HG02678 (cell line): Measurements from ENCODE around the gene CDIPT.
A peak's percentile ranks its signal among the peaks of the same experiment; 100 is the strongest.

Source experiments
- ATAC-seq: cut with Tn5 transposase; IDR thresholded peaks from one replicate; pipeline ENCODE4 v1.9.1; 2021; ENCODE audit warnings: mild to moderate bottlenecking, moderate library complexity; ENCODE audit not compliant: unreplicated experiment

Gene CDIPT

GRCh38 chr16:29860218-29860617, 2.8 kb downstream of the CDIPT start:
- ATAC-seq, result no peak

GRCh38 chr16:29858974-29859373, 4.1 kb downstream of the CDIPT start:
- no peak for ATAC-seq

- ATAC-seq, result no peak
Measured at GRCh38 chr16:29858149-29858849, 4.7 kb downstream of the CDIPT start.

- ATAC-seq, result no peak
Measured at GRCh38 chr16:29857133-29857760, 5.8 kb downstream of the CDIPT start.

GRCh38 chr16:29854520-29855100, 8.4 kb downstream of the CDIPT start:
- no peak for ATAC-seq

- no peak for ATAC-seq
Measured at GRCh38 chr16:29852654-29853053, 10.4 kb downstream of the CDIPT start.

- ATAC-seq, result no peak
Measured at GRCh38 chr16:29850998-29851397, 12.0 kb downstream of the CDIPT start.

GRCh38 chr16:29849505-29849904, 13.5 kb downstream of the CDIPT start:
- no peak for ATAC-seq

GRCh38 chr16:29848420-29849297, 14.4 kb downstream of the CDIPT start:
- ATAC-seq, result peak; percentile 52

- no peak for ATAC-seq
Measured at GRCh38 chr16:29845656-29846055, 17.4 kb downstream of the CDIPT start.

GRCh38 chr16:29844575-29845331, 18.3 kb downstream of the CDIPT start:
- ATAC-seq, result no peak

- no peak for ATAC-seq
Measured at GRCh38 chr16:29843931-29844330, 19.1 kb downstream of the CDIPT start.

GRCh38 chr16:29842732-29843346, 20.2 kb downstream of the CDIPT start:
- no peak for ATAC-seq

- no peak for ATAC-seq
Measured at GRCh38 chr16:29841631-29842030, 21.4 kb downstream of the CDIPT start.

- no peak for ATAC-seq
Measured at GRCh38 chr16:29840240-29840639, 22.8 kb downstream of the CDIPT start.

- ATAC-seq, result no peak
Measured at GRCh38 chr16:29839822-29840221, 23.2 kb downstream of the CDIPT start.

GRCh38 chr16:29837841-29838240, 25.2 kb downstream of the CDIPT start:
- ATAC-seq, result no peak

- ATAC-seq, result no peak
Measured at GRCh38 chr16:29836623-29837022, 26.4 kb downstream of the CDIPT start.

GRCh38 chr16:29835926-29836325, 27.1 kb downstream of the CDIPT start:
- ATAC-seq, result no peak

GRCh38 chr16:29834079-29834478, 28.9 kb downstream of the CDIPT start:
- no peak for ATAC-seq
